HG03066 (cell line): ENCODE results near the gene GTF3C1.
"Not testable (repeated sequence)": the region's sequence is repeated elsewhere in the genome, so short reads cannot be mapped to it uniquely, and the experiment has no call there.

Experiments used
- ATAC-seq: cut with Tn5 transposase; IDR thresholded peaks from one replicate; pipeline ENCODE4 v1.9.1; 2021; ENCODE audit warnings: low read depth; ENCODE audit not compliant: unreplicated experiment

GTF3C1 gene

GRCh38 chr16:27470567-27471431 is 78.9 kb downstream of the GTF3C1 start:
- ATAC-seq, result no peak

- no peak for ATAC-seq
Observed at GRCh38 chr16:27468941-27469531, 80.7 kb downstream of the GTF3C1 start.

GRCh38 chr16:27465483-27465879 is 84.2 kb downstream of the GTF3C1 start:
- no peak for ATAC-seq

- ATAC-seq, result no peak
Observed at GRCh38 chr16:27464626-27465482, 84.9 kb downstream of the GTF3C1 start.

- no peak for ATAC-seq
Observed at GRCh38 chr16:27463741-27464591, 85.7 kb downstream of the GTF3C1 start.

- ATAC-seq, result no peak
Observed at GRCh38 chr16:27462846-27463682, 86.6 kb downstream of the GTF3C1 start.

GRCh38 chr16:27462200-27462845 is 87.4 kb downstream of the GTF3C1 start:
- ATAC-seq, result no peak

- ATAC-seq, result no peak
Observed at GRCh38 chr16:27461483-27462171, 88.1 kb downstream of the GTF3C1 start.

GRCh38 chr16:27460663-27461482 is 88.8 kb downstream of the GTF3C1 start:
- ATAC-seq, result no peak

- no peak for ATAC-seq
Observed at GRCh38 chr16:27460213-27460612, 89.5 kb downstream of the GTF3C1 start.

GRCh38 chr16:27458987-27459688 is 90.6 kb downstream of the GTF3C1 start:
- ATAC-seq, result no peak

GRCh38 chr16:27458258-27458657 is 91.5 kb downstream of the GTF3C1 start:
- ATAC-seq, result no peak

- not testable (repeated sequence) for ATAC-seq
Observed at GRCh38 chr16:27457605-27457900, 92.2 kb downstream of the GTF3C1 start.

GRCh38 chr16:27455700-27456099 is 94.0 kb downstream of the GTF3C1 start:
- ATAC-seq, result no peak

- no peak for ATAC-seq
Observed at GRCh38 chr16:27453494-27453825, 96.3 kb downstream of the GTF3C1 start.

- no peak for ATAC-seq
Observed at GRCh38 chr16:27452569-27453493, 96.9 kb downstream of the GTF3C1 start.
